IMR-90 (cell line): ENCODE data around the gene ZNF44. TPM values are rescaled to one million over a fixed set of nuclear protein-coding genes. Genes with fewer than 3 reads are reported as not detected.

Source experiments
- ATAC-seq: fragments of 200-7000 bp; cut with Tn5 transposase; 2 replicates; pipeline ENCODE4 v1.9.1; 2020; ENCODE audit warnings: low read depth, mild to moderate bottlenecking, moderate library complexity
- BruUV-seq: library from RNA; stranded (reverse); fragments of 400-500 nt; replicated peaks from 2 replicates; lab custom pipeline; 2021; lab: Mats Ljungman, UMichigan
- CTCF ChIA-PET: fragments of 300-600 bp; formaldehyde crosslinking; extraction: SDS; loops from one replicate; lab custom pipeline; 2021; ENCODE audit warnings: antibody characterized with exemption; lab: Yijun Ruan, JAX
- POLR2A ChIA-PET: fragments of 300-600 bp; sonication (Branson Sonifier 250); formaldehyde crosslinking; loops from one replicate; lab custom pipeline; 2022; ENCODE audit warnings: antibody characterized with exemption; ENCODE audit not compliant: unreplicated experiment; lab: Charles Lee
- DNase-seq: peaks from one replicate; pipeline ENCODE4 v3.0.0; 2013
- H2AFZ ChIP-seq: replicated peaks from 2 replicates; pipeline ENCODE3; 2013; ENCODE audit warnings: low read length, mild to moderate bottlenecking; ENCODE audit not compliant: poor library complexity
- H2AK5ac ChIP-seq: 2 replicates; pipeline ENCODE4 v1.6.1; 2013; ENCODE audit warnings: low read depth, low read length, inconsistent platforms
- H2AK9ac ChIP-seq: replicated peaks from 2 replicates; pipeline ENCODE3; 2013; ENCODE audit warnings: mild to moderate bottlenecking, low read depth, low read length, moderate library complexity; ENCODE audit not compliant: poor library complexity
- H2BK120ac ChIP-seq: 2 replicates; pipeline ENCODE4 v1.6.1; 2013; ENCODE audit warnings: low read depth, low read length, inconsistent platforms
- H2BK15ac ChIP-seq: 3 replicates; pipeline ENCODE4 v1.6.1; 2013; ENCODE audit warnings: low read depth, low read length, inconsistent platforms
- H2BK20ac ChIP-seq: 2 replicates; pipeline ENCODE4 v1.6.1; 2013; ENCODE audit warnings: low read depth, mild to moderate bottlenecking, inconsistent platforms, low read length, moderate library complexity
- H2BK5ac ChIP-seq: 2 replicates; pipeline ENCODE4 v1.6.1; 2013; ENCODE audit warnings: mild to moderate bottlenecking, low read depth, low read length, inconsistent platforms; ENCODE audit not compliant: poor library complexity, severe bottlenecking
- H3K14ac ChIP-seq: replicated peaks from 2 replicates; pipeline ENCODE4 v1.6.1; 2013; ENCODE audit warnings: low read depth, low read length, inconsistent platforms
- H3K18ac ChIP-seq: 2 replicates; pipeline ENCODE4 v1.6.1; 2013; ENCODE audit warnings: low read depth, low read length, control low read depth
- H3K23ac ChIP-seq: 2 replicates; pipeline ENCODE4 v1.6.1; 2013; ENCODE audit warnings: low read depth, low read length, inconsistent platforms
- H3K27ac ChIP-seq: 2 replicates; pipeline ENCODE4 v1.5.1; 2013; ENCODE audit warnings: mild to moderate bottlenecking, control low read depth, low read length; ENCODE audit not compliant: insufficient read depth
- H3K27me3 ChIP-seq: 2 replicates; pipeline ENCODE4 v1.6.1; 2013; ENCODE audit warnings: low read length; ENCODE audit not compliant: control insufficient read depth, insufficient read depth
- H3K36me3 ChIP-seq: 2 replicates; pipeline ENCODE4 v1.6.1; 2013; ENCODE audit warnings: low read length, mixed read lengths; ENCODE audit not compliant: control insufficient read depth, insufficient read depth
- H3K4ac ChIP-seq: 2 replicates; pipeline ENCODE4 v1.6.1; 2013; ENCODE audit warnings: low read depth, low read length, inconsistent platforms
- H3K4me1 ChIP-seq: 2 replicates; pipeline ENCODE4 v1.6.1; 2013; ENCODE audit warnings: low read length, mixed read lengths; ENCODE audit not compliant: control insufficient read depth, insufficient read depth
- H3K4me2 ChIP-seq: 2 replicates; pipeline ENCODE4 v1.6.1; 2013; ENCODE audit warnings: low read depth, mild to moderate bottlenecking, control low read depth, low read length, moderate library complexity
- H3K4me3 ChIP-seq: 2 replicates; pipeline ENCODE4 v1.5.1; 2013; ENCODE audit warnings: low read depth, mild to moderate bottlenecking, control low read depth, low read length, moderate library complexity; ENCODE audit not compliant: insufficient read depth
- H3K56ac ChIP-seq: 2 replicates; pipeline ENCODE4 v1.6.1; 2013; ENCODE audit warnings: low read length, inconsistent platforms; ENCODE audit not compliant: insufficient read depth; ENCODE audit errors: extremely low read depth
- H3K79me1 ChIP-seq, 2 experiments: 2 replicates each; pipeline ENCODE4 v1.6.1; 2013; ENCODE audit warnings: low read length in 2 of 2, inconsistent platforms in 1 of 2, low read depth in 1 of 2
- H3K9ac ChIP-seq: 2 replicates; pipeline ENCODE4 v1.6.1; 2013; ENCODE audit warnings: low read depth, low read length, control low read depth
- H3K9me1 ChIP-seq: 2 replicates; pipeline ENCODE4 v1.6.1; 2013; ENCODE audit warnings: low read length, inconsistent platforms; ENCODE audit not compliant: insufficient read depth
- H3K9me3 ChIP-seq: 2 replicates; pipeline ENCODE4 v1.6.1; 2013; ENCODE audit warnings: low read length; ENCODE audit not compliant: control insufficient read depth, insufficient read depth
- H4K20me1 ChIP-seq: 2 replicates; pipeline ENCODE4 v1.6.1; 2013; ENCODE audit warnings: low read length, inconsistent platforms; ENCODE audit not compliant: insufficient read depth
- H4K5ac ChIP-seq: 2 replicates; pipeline ENCODE4 v1.6.1; 2013; ENCODE audit warnings: mild to moderate bottlenecking, low read depth, low read length, control low read depth
- H4K8ac ChIP-seq, 2 experiments: 2 replicates each; pipeline ENCODE4 v1.6.1; 2013; ENCODE audit warnings: low read depth in 2 of 2, low read length in 2 of 2, control low read depth in 1 of 2, inconsistent platforms in 1 of 2
- H4K91ac ChIP-seq: 2 replicates; pipeline ENCODE4 v1.6.1; 2013; ENCODE audit warnings: low read depth, low read length, inconsistent platforms; ENCODE audit not compliant: insufficient read depth
- BHLHE40 ChIP-seq: fragments of 150-350 bp; IDR thresholded peaks from 2 replicates; pipeline ENCODE4 v1.6.1; 2016; ENCODE audit warnings: mild to moderate bottlenecking, low read depth, low read length
- CEBPB ChIP-seq: IDR thresholded peaks from 2 replicates; pipeline ENCODE4 v1.6.1; 2012; ENCODE audit warnings: low read depth, low read length, improper control_type of control experiment
- CHD1 ChIP-seq: IDR thresholded peaks from 2 replicates; pipeline ENCODE4 v1.6.1; 2012; ENCODE audit warnings: low read depth, low read length, improper control_type of control experiment
- CTCF ChIP-seq: conservative IDR thresholded peaks from 2 replicates; pipeline ENCODE4 v1.5.1; 2012; ENCODE audit warnings: mild to moderate bottlenecking, low read depth, low read length, improper control_type of control experiment
- FOS ChIP-seq: fragments of 150-350 bp; IDR thresholded peaks from 2 replicates; pipeline ENCODE4 v1.6.1; 2016; ENCODE audit warnings: low read depth, low read length
- MAFK ChIP-seq: IDR thresholded peaks from 2 replicates; pipeline ENCODE4 v1.6.1; 2012; ENCODE audit warnings: low read depth, low read length, improper control_type of control experiment
- MAZ ChIP-seq: IDR thresholded peaks from 2 replicates; pipeline ENCODE4 v1.6.1; 2012; ENCODE audit warnings: low read depth, mild to moderate bottlenecking, low read length, improper control_type of control experiment, moderate library complexity, borderline replicate concordance
- MXI1 ChIP-seq: IDR thresholded peaks from 2 replicates; pipeline ENCODE4 v1.6.1; 2012; ENCODE audit warnings: low read depth, mild to moderate bottlenecking, low read length, moderate library complexity, borderline replicate concordance
- NFE2L2 ChIP-seq: fragments of 150-350 bp; IDR thresholded peaks from 2 replicates; pipeline ENCODE4 v1.6.1; 2016; ENCODE audit warnings: low read depth, mild to moderate bottlenecking, low read length
- POLR2A ChIP-seq: IDR thresholded peaks from 2 replicates; pipeline ENCODE4 v1.6.1; 2012; ENCODE audit warnings: mild to moderate bottlenecking, low read depth, low read length
- RAD21 ChIP-seq: IDR thresholded peaks from 2 replicates; pipeline ENCODE4 v1.6.1; 2012; ENCODE audit warnings: low read length, improper control_type of control experiment
- RCOR1 ChIP-seq: IDR thresholded peaks from 2 replicates; pipeline ENCODE4 v1.6.1; 2012; ENCODE audit warnings: mild to moderate bottlenecking, low read length, improper control_type of control experiment; ENCODE audit not compliant: insufficient replicate concordance
- RFX5 ChIP-seq: IDR thresholded peaks from 2 replicates; pipeline ENCODE4 v1.8.0; 2012; ENCODE audit warnings: low read depth, mild to moderate bottlenecking, low read length, moderate library complexity
- SMC3 ChIP-seq: fragments of 150-350 bp; IDR thresholded peaks from 2 replicates; pipeline ENCODE4 v1.6.1; 2016; ENCODE audit warnings: low read depth, mild to moderate bottlenecking, antibody characterized with exemption, low read length, moderate library complexity
- WGBS, 2 experiments: methylation state at CpG; one replicate each; pipeline versions ENCODE4 v1.1.5 to v1.1.7; 2013; ENCODE audit warnings: missing lambda C conversion rate in 2 of 2; ENCODE audit not compliant: insufficient read length in 1 of 2; ENCODE audit errors: extremely low coverage in 2 of 2; 5-methylcytosine and 5-hydroxymethylcytosine counted together
- dilution Hi-C: fragments of 300-500 bp; cut with HindIII; formaldehyde crosslinking; loops from one replicate; pipeline ENCODE4 v1.14.3; 2018; ENCODE audit warnings: low sequenced_read_pairs; ENCODE audit not compliant: unreplicated experiment
- in situ Hi-C: fragments of 300-500 bp; cut with MboI; formaldehyde crosslinking; loops from 3 replicates; pipeline ENCODE4 v1.14.3; 2019; ENCODE audit warnings: low sequenced_read_pairs, inconsistent platforms, mixed read lengths
- intact Hi-C: fragments of 100-400 bp; cut with micrococcal nuclease; formaldehyde crosslinking; loops from 2 replicates; pipeline ENCODE4 v1.10.0; 2022
- polyA plus RNA-seq, 3 experiments: library from polyadenylated mRNA; depleted of rRNA; stranded (reverse); fragments of >200 nt; gene quantifications; 2 replicates each; pipeline ENCODE4 v1.2.3, GENCODE V29; 2012; ENCODE audit warnings: low replicate concordance in 1 of 3
- total RNA-seq: library from RNA; depleted of rRNA; stranded (reverse); fragments of >200 nt; gene quantifications from 2 replicates; pipeline ENCODE4 v1.2.3, GENCODE V29; 2012
- TF ChIP-seq, protein P1 (sequence below): fragments of 150-350 bp; IDR thresholded peaks from 2 replicates; pipeline ENCODE4 v1.6.1; 2017; ENCODE audit warnings: mild to moderate bottlenecking, antibody characterized with exemption, low read length, low read depth
- TF ChIP-seq, protein P2 (sequence below): fragments of 150-350 bp; IDR thresholded peaks from 2 replicates; pipeline ENCODE4 v1.6.1; 2016; ENCODE audit warnings: low read depth, mild to moderate bottlenecking, low read length, moderate library complexity, borderline replicate concordance

The ZNF44 gene
- total and polyA plus RNA-seq, 2 of the 4 experiments (the other 2 are of a cell fraction), result 3.5 to 6.6 TPM

DNA sequence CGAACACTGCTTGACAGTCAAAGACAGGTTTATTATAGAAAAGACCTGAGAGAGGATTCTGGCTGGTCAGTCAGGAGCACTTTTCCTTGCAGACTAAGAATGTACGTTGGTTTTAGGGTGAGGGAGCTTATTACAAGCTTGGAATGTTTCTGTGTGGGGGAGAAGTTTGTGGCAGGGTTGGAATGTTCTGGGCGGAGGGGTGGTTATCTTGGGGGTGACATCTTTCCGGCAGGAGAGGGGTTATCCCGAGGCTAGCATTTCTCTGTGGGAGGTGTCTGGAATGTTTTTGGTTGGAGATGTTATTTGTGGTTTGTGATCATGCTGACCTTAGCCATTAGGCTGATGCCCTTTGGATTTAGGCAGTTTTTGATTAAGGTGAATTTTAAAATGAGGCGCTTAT lies 70.0 kb downstream of the ZNF44 start:
- no peaks in the 10 kb centered on the region for H3K9me1 ChIP-seq
- no peak overlapping the region for H2BK120ac ChIP-seq
- no peak overlapping the region for H3K14ac ChIP-seq
- no peak overlapping the region for H3K23ac ChIP-seq
- H3K4me3 ChIP-seq, result no peak overlapping the region
- no peak overlapping the region for H3K4ac ChIP-seq
- H2AK5ac ChIP-seq, result no peak overlapping the region
- no peak overlapping the region for H4K91ac ChIP-seq
- dilution Hi-C loops, result no loop called here
- DNase-seq (no peak), ATAC-seq (no peak)
- ChIA-PET CTCF (no interaction called here), POLR2A (no interaction called here)
- H3K27ac ChIP-seq, result no peak overlapping the region
- H2AK9ac ChIP-seq, result no peak overlapping the region
- no peaks in the 10 kb centered on the region for H3K27me3 ChIP-seq
- no peak overlapping the region for H3K4me2 ChIP-seq
- H3K79me1 ChIP-seq, result no peaks in the 10 kb centered on the region
- no peak overlapping the region for H2BK15ac ChIP-seq
- BruUV-seq, result no TSS peak
- no peak overlapping the region for H4K8ac ChIP-seq
- no peak overlapping the region for H2AFZ ChIP-seq
- H3K9me3 ChIP-seq, result peaks cover 28% of the 10 kb centered on the region
- H2BK20ac ChIP-seq, result no peak overlapping the region
- no peak overlapping the region for H3K9ac ChIP-seq
- in situ Hi-C loops, result no loop called here
- no peaks in the 10 kb centered on the region for H3K4me1 ChIP-seq
- H4K20me1 ChIP-seq, result no peaks in the 10 kb centered on the region
- intact Hi-C loops, result no loop called here
- H3K56ac ChIP-seq, result no peak overlapping the region
- WGBS, 2 experiments, result 100% methylated on average over 1 of the region's 6 CpGs; no CpG with 5 or more reads in 1 of the 2 experiments
- TF ChIP-seq POLR2A, result no peak
- no peak for TF ChIP-seq MXI1
- TF ChIP-seq NFE2L2, result no peak
- no peak for TF ChIP-seq CEBPB
- TF ChIP-seq FOS, result no peak
- no peak for TF ChIP-seq BHLHE40
- TF ChIP-seq, protein P1, sequence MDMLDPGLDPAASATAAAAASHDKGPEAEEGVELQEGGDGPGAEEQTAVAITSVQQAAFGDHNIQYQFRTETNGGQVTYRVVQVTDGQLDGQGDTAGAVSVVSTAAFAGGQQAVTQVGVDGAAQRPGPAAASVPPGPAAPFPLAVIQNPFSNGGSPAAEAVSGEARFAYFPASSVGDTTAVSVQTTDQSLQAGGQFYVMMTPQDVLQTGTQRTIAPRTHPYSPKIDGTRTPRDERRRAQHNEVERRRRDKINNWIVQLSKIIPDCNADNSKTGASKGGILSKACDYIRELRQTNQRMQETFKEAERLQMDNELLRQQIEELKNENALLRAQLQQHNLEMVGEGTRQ, result no peak
- TF ChIP-seq CHD1, result no peak
- no peak for TF ChIP-seq MAZ
- no peak for TF ChIP-seq RCOR1
- TF ChIP-seq, protein P2, sequence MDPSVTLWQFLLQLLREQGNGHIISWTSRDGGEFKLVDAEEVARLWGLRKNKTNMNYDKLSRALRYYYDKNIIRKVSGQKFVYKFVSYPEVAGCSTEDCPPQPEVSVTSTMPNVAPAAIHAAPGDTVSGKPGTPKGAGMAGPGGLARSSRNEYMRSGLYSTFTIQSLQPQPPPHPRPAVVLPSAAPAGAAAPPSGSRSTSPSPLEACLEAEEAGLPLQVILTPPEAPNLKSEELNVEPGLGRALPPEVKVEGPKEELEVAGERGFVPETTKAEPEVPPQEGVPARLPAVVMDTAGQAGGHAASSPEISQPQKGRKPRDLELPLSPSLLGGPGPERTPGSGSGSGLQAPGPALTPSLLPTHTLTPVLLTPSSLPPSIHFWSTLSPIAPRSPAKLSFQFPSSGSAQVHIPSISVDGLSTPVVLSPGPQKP, result no peak
- TF ChIP-seq RAD21, result no peak
- TF ChIP-seq RFX5, result no peak
- no peak for TF ChIP-seq MAFK
- no peak for TF ChIP-seq SMC3
- TF ChIP-seq CTCF, result no peak
- no peak overlapping the region for H3K18ac ChIP-seq
- H2BK5ac ChIP-seq, result no peak overlapping the region
- no peaks in the 10 kb centered on the region for H3K36me3 ChIP-seq
- H4K5ac ChIP-seq, result no peak overlapping the region
